Esophagus muscularis mucosa (tissue), 4 donors: Measurements from ENCODE around the gene CFAP92. TPM values are rescaled to one million over a fixed set of nuclear protein-coding genes. Genes with fewer than 3 reads are reported as not detected.

ENCODE experiments used
- DNase-seq: peaks from one replicate; pipeline ENCODE4 v3.0.0-alpha.2; 2017; ENCODE audit errors: extremely low spot score
- H3K27ac ChIP-seq, 4 donors: fragments of 200-600 bp; sonication (generic); replicated peaks in 1 of 4; 1 replicate in 3 of 4; 2 replicates in 1 of 4; pipeline ENCODE4 v1.5.1; 2016 to 2019; ENCODE audit warnings: mild to moderate bottlenecking in 1 of 4
- H3K27me3 ChIP-seq, 4 donors: fragments of 200-600 bp; sonication (generic); one replicate each; pipeline versions ENCODE4 v1.5.1 to v1.6.0; 2016 to 2019
- H3K36me3 ChIP-seq, 4 donors: fragments of 200-600 bp; sonication (generic); one replicate each; pipeline ENCODE4 v1.5.1; 2016 to 2019
- H3K4me1 ChIP-seq, 4 donors: fragments of 200-600 bp; sonication (generic); one replicate each; pipeline ENCODE4 v1.5.1; 2016 to 2019
- H3K4me3 ChIP-seq, 4 donors: fragments of 200-600 bp; sonication (generic); 1 replicate in 2 of 4; 2 replicates in 2 of 4; pipeline ENCODE4 v1.5.1; 2016 to 2019; ENCODE audit warnings: mild to moderate bottlenecking in 4 of 4, moderate library complexity in 1 of 4
- H3K9me3 ChIP-seq, 4 donors: fragments of 200-600 bp; sonication (generic); 1 replicate in 3 of 4; 2 replicates in 1 of 4; pipeline ENCODE4 v1.5.1; 2016 to 2019
- CTCF ChIP-seq, 3 experiments: fragments of 200-600 bp in 2 of 3; fragments of 450-650 bp in 1 of 3; sonication (generic) in 2 of 3; IDR thresholded peaks; one replicate each; pipeline ENCODE4 v1.5.1; 2017 to 2019; ENCODE audit warnings: antibody characterized with exemption in 3 of 3, mild to moderate bottlenecking in 2 of 3, moderate library complexity in 1 of 3
- EP300 ChIP-seq: sonication (generic); formaldehyde crosslinking; IDR thresholded peaks from one replicate; pipeline ENCODE4 v1.6.1; 2017; ENCODE audit warnings: antibody characterized with exemption
- POLR2A ChIP-seq: fragments of 450-650 bp; IDR thresholded peaks from one replicate; pipeline ENCODE4 v1.6.1; 2017; ENCODE audit warnings: antibody characterized with exemption, moderate library complexity, mild to moderate bottlenecking, low read depth
- POLR2AphosphoS5 ChIP-seq, 2 donors: sonication (generic); formaldehyde crosslinking; IDR thresholded peaks; one replicate each; pipeline ENCODE4 v1.6.1; 2017; ENCODE audit warnings: antibody characterized with exemption in 2 of 2
- WGBS: methylation state at CpG from one replicate; pipeline ENCODE4 v1.1.5; 2018; 5-methylcytosine and 5-hydroxymethylcytosine counted together
- intact Hi-C: fragments of 100-400 bp; cut with DNase I; formaldehyde crosslinking; loops from one replicate; pipeline ENCODE4 v1.15.1; 2023
- total RNA-seq, 4 donors: library from RNA; depleted of rRNA; stranded (reverse); fragments of >200 nt; gene quantifications; one replicate each; pipeline versions ENCODE4 v1.1.0 to v1.2.1, GENCODE V29; 2016

CFAP92 gene
- total RNA-seq, 4 donors from 2014 or later = 0.19 to 1.2 (median 0.47) TPM

DNA sequence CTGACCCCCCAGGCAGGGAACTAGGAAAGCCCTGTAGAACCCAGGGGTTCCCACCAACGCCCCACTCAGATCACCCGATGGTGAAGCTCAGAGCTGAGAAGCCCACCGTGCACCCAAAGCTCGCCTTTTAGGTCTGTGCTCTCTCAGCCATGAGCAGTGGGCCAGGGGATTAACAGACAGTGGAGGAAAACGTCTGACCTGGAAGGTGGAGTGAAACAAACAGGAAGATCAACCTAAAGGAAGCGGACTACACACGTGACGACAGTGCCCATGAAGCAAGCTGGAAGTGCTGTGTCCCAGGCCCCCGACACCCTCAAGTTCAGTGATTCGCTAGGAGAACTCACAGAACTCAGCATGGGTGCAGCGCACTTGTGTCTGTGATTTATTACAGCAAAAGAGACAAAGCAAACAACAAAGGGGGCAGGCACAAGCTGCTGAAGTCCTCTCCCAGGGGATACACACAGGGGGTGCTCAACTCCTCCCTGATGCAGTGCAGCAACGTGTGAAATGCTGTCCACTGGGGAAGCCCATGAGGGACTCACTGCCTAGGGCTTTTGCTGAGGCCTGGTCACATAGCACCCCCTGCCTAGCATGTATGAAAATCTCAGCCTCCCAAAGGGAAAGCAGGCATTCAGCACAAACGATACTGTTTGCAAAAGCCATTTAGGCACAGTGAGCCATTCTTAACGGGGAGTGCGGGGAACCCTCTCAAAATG lies 43.5 kb downstream of the CFAP92 start:
- Histone ChIP-seq H3K4me1 (peaks cover 0 to 10% (median 4%) of the 10 kb centered on the region in 4 donors), H3K27ac (no peak overlapping the region), H3K27me3 (no peaks in the 10 kb centered on the region), H3K4me3 (no peak overlapping the region), H3K36me3 (no peaks in the 10 kb centered on the region), H3K9me3 (no peaks in the 10 kb centered on the region)
- 74% methylated on average over 15 of the region's 15 CpGs for WGBS
- TF ChIP-seq EP300 = no peak
- TF ChIP-seq POLR2A = no peak
- no peak for TF ChIP-seq POLR2AphosphoS5 (IDR thresholded peaks at IDR 0.05)
- no peak for TF ChIP-seq CTCF (IDR thresholded peaks at IDR 0.05)
- no peak for DNase-seq
- intact Hi-C loops = no loop called here

- WGBS = 92% methylated on average over 3 of the region's 3 CpGs
Observed at GRCh38 chr3:128949158-128949557, 44.7 kb downstream of the CFAP92 start.

DNA sequence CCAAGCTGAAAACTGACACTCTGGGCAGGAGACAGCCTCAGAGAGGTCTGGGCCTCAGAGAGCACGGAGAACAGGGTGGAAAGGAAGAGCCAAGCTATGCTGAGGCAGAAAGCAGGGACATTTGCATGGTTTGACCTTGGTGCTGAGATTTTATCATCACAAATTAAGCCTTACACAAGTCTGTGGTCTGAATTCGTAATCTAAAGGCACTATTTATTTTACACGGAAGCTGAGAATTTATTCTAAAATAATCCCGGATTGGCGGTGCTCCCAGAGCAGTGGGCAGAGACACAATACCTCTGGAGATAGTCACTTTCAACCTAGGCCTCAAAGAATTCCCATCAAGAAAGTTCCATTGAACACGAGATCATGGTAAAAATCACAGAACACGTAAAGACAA lies 47.5 kb downstream of the CFAP92 start:
- H3K27ac ChIP-seq = no peak overlapping the region
- TF ChIP-seq POLR2AphosphoS5 (IDR thresholded peaks at IDR 0.05) = no peak
- TF ChIP-seq EP300 = no peak
- TF ChIP-seq CTCF (IDR thresholded peaks at IDR 0.05) = no peak
- no peak for TF ChIP-seq POLR2A
- no peak overlapping the region for H3K4me3 ChIP-seq
- H3K4me1 ChIP-seq = peaks cover 0 to 10% (median 4%) of the 10 kb centered on the region in 4 donors
- no peaks in the 10 kb centered on the region for H3K36me3 ChIP-seq
- WGBS = 58% methylated on average over 7 of the region's 7 CpGs
- H3K27me3 ChIP-seq = no peaks in the 10 kb centered on the region
- no peaks in the 10 kb centered on the region for H3K9me3 ChIP-seq
- intact Hi-C loops = no loop called here
- DNase-seq = peak; percentile 29

More at GRCh38 chr3:128949158-128949557, 44.7 kb downstream of the CFAP92 start:
- no peak overlapping the region for H3K27ac ChIP-seq
- H3K27me3 ChIP-seq = no peaks in the 10 kb centered on the region
- no peaks in the 10 kb centered on the region for H3K9me3 ChIP-seq
- intact Hi-C loops = no loop called here
- TF ChIP-seq EP300 (no peak), CTCF (IDR thresholded peaks at IDR 0.05) (no peak), POLR2A (no peak), POLR2AphosphoS5 (IDR thresholded peaks at IDR 0.05) (no peak)
- DNase-seq = peak; percentile 55
- no peak overlapping the region for H3K4me3 ChIP-seq
- H3K4me1 ChIP-seq = peaks cover 0 to 10% (median 4%) of the 10 kb centered on the region in 4 donors
- no peaks in the 10 kb centered on the region for H3K36me3 ChIP-seq

- Histone ChIP-seq H3K4me3 (no peak overlapping the region), H3K4me1 (peaks cover 0 to 10% (median 4%) of the 10 kb centered on the region in 4 donors), H3K36me3 (no peaks in the 10 kb centered on the region), H3K27me3 (no peaks in the 10 kb centered on the region), H3K9me3 (no peaks in the 10 kb centered on the region), H3K27ac (no peak overlapping the region)
- TF ChIP-seq POLR2A = no peak
- no peak for TF ChIP-seq CTCF (IDR thresholded peaks at IDR 0.05)
- no peak for TF ChIP-seq EP300
- no peak for TF ChIP-seq POLR2AphosphoS5 (IDR thresholded peaks at IDR 0.05)
- peak; percentile 47 for DNase-seq
- intact Hi-C loops = no loop called here
- WGBS = 60% methylated on average over 3 of the region's 3 CpGs
Observed at GRCh38 chr3:128945878-128946175, 48.0 kb downstream of the CFAP92 start.
